CD14-positive monocyte (primary cell): ENCODE data around the gene STARD4. TPM values are rescaled to one million over a fixed set of nuclear protein-coding genes. Genes with fewer than 3 reads are reported as not detected.

Experiments
- DNase-seq, 3 donors: peaks; one replicate each; pipeline ENCODE4 v3.0.0-alpha.2; 2011 to 2022
- H2AFZ ChIP-seq: 2 replicates; pipeline ENCODE4 v1.6.0; 2012; ENCODE audit warnings: mild to moderate bottlenecking, low read depth, low read length, inconsistent platforms; ENCODE audit not compliant: insufficient read depth, poor library complexity, severe bottlenecking
- H3K27ac ChIP-seq, 2 donors: 1 replicate in 1 of 2; 2 replicates in 1 of 2; pipeline ENCODE4 v1.5.1; 2012 to 2013; ENCODE audit warnings: low read length in 2 of 2, control low read depth in 1 of 2, inconsistent platforms in 1 of 2, low read depth in 1 of 2, mild to moderate bottlenecking in 1 of 2
- H3K27me3 ChIP-seq, 2 donors: one replicate each; pipeline versions ENCODE4 v1.6.0 to v1.6.1; 2011 to 2013; ENCODE audit warnings: low read length in 2 of 2; ENCODE audit not compliant: control insufficient read depth in 2 of 2, insufficient read depth in 2 of 2
- H3K36me3 ChIP-seq, 2 donors: replicated peaks in 1 of 2; 1 replicate in 1 of 2; 2 replicates in 1 of 2; pipeline versions ENCODE4 v1.5.1 to v1.6.1; 2012 to 2013; ENCODE audit warnings: low read length in 2 of 2, control low read depth in 1 of 2, inconsistent platforms in 1 of 2, mild to moderate bottlenecking in 1 of 2; ENCODE audit not compliant: insufficient read depth in 2 of 2, control insufficient read depth in 1 of 2
- H3K4me1 ChIP-seq, 2 donors: 1 replicate in 1 of 2; 2 replicates in 1 of 2; pipeline versions ENCODE4 v1.5.1 to v1.6.1; 2012 to 2013; ENCODE audit warnings: low read length in 2 of 2, control low read depth in 1 of 2, inconsistent platforms in 1 of 2, mild to moderate bottlenecking in 1 of 2, moderate library complexity in 1 of 2; ENCODE audit not compliant: insufficient read depth in 2 of 2, control insufficient read depth in 1 of 2
- H3K4me2 ChIP-seq: replicated peaks from 2 replicates; pipeline ENCODE3; 2012; ENCODE audit warnings: low read length, moderate library complexity, mild to moderate bottlenecking; ENCODE audit not compliant: poor library complexity, severe bottlenecking; ENCODE audit errors: extremely low read depth
- H3K4me3 ChIP-seq, 3 experiments: fragments of 200-600 bp in 1 of 3; sonication (generic) in 1 of 3; replicated peaks in 1 of 3; 1 replicate in 2 of 3; 2 replicates in 1 of 3; pipeline ENCODE4 v1.5.1; 2011 to 2013; ENCODE audit warnings: low read length in 3 of 3, mild to moderate bottlenecking in 3 of 3, control low read depth in 2 of 3, low read depth in 2 of 3, inconsistent platforms in 1 of 3, moderate library complexity in 1 of 3
- H3K79me2 ChIP-seq: 2 replicates; pipeline ENCODE4 v1.6.0; 2012; ENCODE audit warnings: mild to moderate bottlenecking, control low read depth, inconsistent platforms, low read length, moderate library complexity; ENCODE audit not compliant: insufficient read depth
- H3K9ac ChIP-seq: 2 replicates; pipeline ENCODE4 v1.6.0; 2017; ENCODE audit warnings: low read length, mild to moderate bottlenecking; ENCODE audit not compliant: insufficient read depth, poor library complexity, severe bottlenecking
- H3K9me3 ChIP-seq, 2 donors: replicated peaks in 1 of 2; 1 replicate in 1 of 2; 2 replicates in 1 of 2; pipeline versions ENCODE4 v1.5.1 to v1.6.1; 2012 to 2013; ENCODE audit warnings: low read length in 2 of 2, control low read depth in 1 of 2; ENCODE audit not compliant: control insufficient read depth in 1 of 2, insufficient read depth in 1 of 2
- H4K20me1 ChIP-seq: 2 replicates; pipeline ENCODE4 v1.6.0; 2012; ENCODE audit warnings: mild to moderate bottlenecking, low read length, control low read depth, moderate library complexity; ENCODE audit not compliant: insufficient read depth
- H3K27ac Mint-ChIP-seq, 7 donors: one replicate each; pipeline ENCODE4 v1.8.0; 2020; ENCODE audit warnings: mild to moderate bottlenecking in 7 of 7, mixed read lengths in 7 of 7, moderate library complexity in 6 of 7, inconsistent platforms in 2 of 7
- H3K27me3 Mint-ChIP-seq, 3 donors: one replicate each; pipeline ENCODE4 v1.8.0; 2021 to 2022; ENCODE audit warnings: low read depth in 3 of 3, mild to moderate bottlenecking in 3 of 3, mixed read lengths in 3 of 3, moderate library complexity in 3 of 3, inconsistent platforms in 1 of 3
- H3K36me3 Mint-ChIP-seq, 2 donors: one replicate each; pipeline ENCODE4 v1.8.0; 2020; ENCODE audit warnings: mixed read lengths in 2 of 2, inconsistent platforms in 1 of 2, mild to moderate bottlenecking in 1 of 2
- H3K4me1 Mint-ChIP-seq: one replicate; pipeline ENCODE4 v1.8.0; 2020; ENCODE audit warnings: mild to moderate bottlenecking, mixed read lengths
- H3K4me3 Mint-ChIP-seq, 2 donors: one replicate each; pipeline ENCODE4 v1.8.0; 2020; ENCODE audit warnings: mild to moderate bottlenecking in 2 of 2, mixed read lengths in 2 of 2, moderate library complexity in 1 of 2
- H3K9me3 Mint-ChIP-seq, 7 donors: one replicate each; pipeline ENCODE4 v1.8.0; 2020 to 2022; ENCODE audit warnings: mixed read lengths in 7 of 7, mild to moderate bottlenecking in 6 of 7, moderate library complexity in 6 of 7, inconsistent platforms in 2 of 7
- WGBS: methylation state at CpG from one replicate; pipeline ENCODE4 v1.1.5; 2013; ENCODE audit warnings: missing lambda C conversion rate; ENCODE audit not compliant: insufficient coverage; 5-methylcytosine and 5-hydroxymethylcytosine counted together
- intact Hi-C, 2 donors: fragments of 100-400 bp; cut with micrococcal nuclease; formaldehyde crosslinking; loops; one replicate each; pipeline versions ENCODE4 v1.15.0 to v1.15.1; 2023
- polyA plus RNA-seq, 3 donors: library from polyadenylated mRNA; depleted of rRNA in 1 of 3; unstranded in 2 of 3; stranded (reverse) in 1 of 3; fragments of 300-500 nt in 2 of 3; fragments of >200 nt in 1 of 3; fragmentation: Illumina TruSeq in 2 of 3; gene quantifications; 1 replicate in 2 of 3; 2 replicates in 1 of 3; pipeline ENCODE4 v1.2.3, GENCODE V29; 2012 to 2021
- TF ChIP-seq, protein P1 (sequence below): fragments of 200-600 bp; IDR thresholded peaks from one replicate; pipeline ENCODE4 v1.8.0; 2022; ENCODE audit warnings: antibody characterized with exemption, mild to moderate bottlenecking

The STARD4 gene
- polyA plus RNA-seq, 3 donors = 6.4 to 7.7 (median 6.7) TPM

DNA sequence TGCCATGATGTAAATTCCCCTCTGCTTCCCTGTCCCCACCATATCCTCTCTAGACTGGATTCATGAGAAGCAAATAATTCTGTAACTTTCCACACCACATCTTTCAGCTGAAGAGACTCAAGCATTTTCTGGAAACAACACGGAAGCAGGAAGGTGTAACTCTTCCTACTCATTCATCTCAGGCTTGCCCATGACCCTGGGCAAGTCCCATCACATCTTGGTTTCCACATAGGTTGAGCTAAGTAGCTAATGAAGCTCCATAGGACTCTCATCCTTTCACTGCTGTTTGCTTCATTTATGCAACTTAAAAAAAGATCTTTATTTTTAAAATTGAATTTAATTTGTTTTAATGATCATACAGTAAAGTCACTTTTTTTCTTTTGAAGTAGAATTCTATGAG is 32.7 kb upstream of the STARD4 start:
- Histone ChIP-seq H3K9ac (no peak overlapping the region), H3K4me1 (no peaks in the 10 kb centered on the region), H3K79me2 (no peaks in the 10 kb centered on the region), H3K4me3 (no peak overlapping the region), H2AFZ (no peak overlapping the region), H3K4me2 (no peak overlapping the region), H4K20me1 (no peaks in the 10 kb centered on the region), H3K27me3 (no peaks in the 10 kb centered on the region), H3K9me3 (no peaks in the 10 kb centered on the region), H3K36me3 (no peaks in the 10 kb centered on the region), H3K27ac (no peak overlapping the region)
- peaks cover 4% of the 10 kb centered on the region for H3K4me1 Mint-ChIP-seq
- TF ChIP-seq, protein P1, sequence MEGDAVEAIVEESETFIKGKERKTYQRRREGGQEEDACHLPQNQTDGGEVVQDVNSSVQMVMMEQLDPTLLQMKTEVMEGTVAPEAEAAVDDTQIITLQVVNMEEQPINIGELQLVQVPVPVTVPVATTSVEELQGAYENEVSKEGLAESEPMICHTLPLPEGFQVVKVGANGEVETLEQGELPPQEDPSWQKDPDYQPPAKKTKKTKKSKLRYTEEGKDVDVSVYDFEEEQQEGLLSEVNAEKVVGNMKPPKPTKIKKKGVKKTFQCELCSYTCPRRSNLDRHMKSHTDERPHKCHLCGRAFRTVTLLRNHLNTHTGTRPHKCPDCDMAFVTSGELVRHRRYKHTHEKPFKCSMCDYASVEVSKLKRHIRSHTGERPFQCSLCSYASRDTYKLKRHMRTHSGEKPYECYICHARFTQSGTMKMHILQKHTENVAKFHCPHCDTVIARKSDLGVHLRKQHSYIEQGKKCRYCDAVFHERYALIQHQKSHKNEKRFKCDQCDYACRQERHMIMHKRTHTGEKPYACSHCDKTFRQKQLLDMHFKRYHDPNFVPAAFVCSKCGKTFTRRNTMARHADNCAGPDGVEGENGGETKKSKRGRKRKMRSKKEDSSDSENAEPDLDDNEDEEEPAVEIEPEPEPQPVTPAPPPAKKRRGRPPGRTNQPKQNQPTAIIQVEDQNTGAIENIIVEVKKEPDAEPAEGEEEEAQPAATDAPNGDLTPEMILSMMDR = no peak
- no peak for DNase-seq
- H3K27ac Mint-ChIP-seq = no peak overlapping the region
- intact Hi-C loops = loop anchor here in 1 of 2 donors (5.0 kb wide), 1 partner anchor 602 kb away; no protein-coding TSS in a partner anchor
- no peak overlapping the region for H3K4me3 Mint-ChIP-seq
- WGBS = 100% methylated on average over 1 of the region's 1 CpG
- no peaks in the 10 kb centered on the region for H3K9me3 Mint-ChIP-seq
- H3K36me3 Mint-ChIP-seq = no peaks in the 10 kb centered on the region
- peaks cover 0 to 2% (median 0%) of the 10 kb centered on the region in 3 donors for H3K27me3 Mint-ChIP-seq

- Histone ChIP-seq H3K4me3 (no peak overlapping the region), H3K4me2 (no peak overlapping the region), H3K9me3 (no peaks in the 10 kb centered on the region), H3K27me3 (no peaks in the 10 kb centered on the region), H4K20me1 (no peaks in the 10 kb centered on the region), H3K27ac (no peak overlapping the region), H3K36me3 (no peaks in the 10 kb centered on the region), H3K79me2 (no peaks in the 10 kb centered on the region), H3K9ac (no peak overlapping the region), H3K4me1 (peaks cover 15% of the 10 kb centered on the region in 2 donors), H2AFZ (no peak overlapping the region)
- H3K4me1 Mint-ChIP-seq = peaks cover 22% of the 10 kb centered on the region
- TF ChIP-seq, protein P1 = no peak
- no peak overlapping the region for H3K4me3 Mint-ChIP-seq
- no peak overlapping the region for H3K27ac Mint-ChIP-seq
- peaks cover 0 to 9% (median 0%) of the 10 kb centered on the region in 7 donors for H3K9me3 Mint-ChIP-seq
- intact Hi-C loops = loop anchor here in 1 of 2 donors (10.0 kb wide), 1 partner anchor 217 kb away; the partner anchor contains the start of gene NREP
- DNase-seq = no peak
- H3K27me3 Mint-ChIP-seq = peaks cover 2 to 6% (median 3%) of the 10 kb centered on the region in 3 donors
- no peaks in the 10 kb centered on the region for H3K36me3 Mint-ChIP-seq
- WGBS = no CpG with 5 or more reads among the region's 1 CpG
Measured at GRCh38 chr5:111537141-111538024, 25.0 kb upstream of the STARD4 start.
